Panc1 (cell line): Measurements from ENCODE around the gene MEAK7. TPM values are rescaled to one million over a fixed set of nuclear protein-coding genes. Genes with fewer than 3 reads are reported as not detected.

Source experiments
- ATAC-seq: fragments of 200-7000 bp; cut with Tn5 transposase; 2 replicates; pipeline ENCODE4 v1.9.1; 2020; ENCODE audit warnings: mild to moderate bottlenecking, moderate library complexity
- BruUV-seq: library from RNA; stranded (reverse); fragments of 400-500 nt; replicated peaks from 2 replicates; lab custom pipeline; 2021; lab: Mats Ljungman, UMichigan
- CTCF ChIA-PET: fragments of 300-600 bp; sonication (Branson Sonifier 250); formaldehyde crosslinking; loops from one replicate; lab custom pipeline; 2022; ENCODE audit warnings: antibody characterized with exemption; lab: Charles Lee
- POLR2A ChIA-PET: fragments of 300-600 bp; sonication (Branson Sonifier 250); formaldehyde crosslinking; loops from one replicate; lab custom pipeline; 2022; ENCODE audit warnings: antibody characterized with exemption; lab: Charles Lee
- DNase-seq: peaks from one replicate; pipeline ENCODE4 v3.0.0-alpha.2; 2010; ENCODE audit warnings: low read depth, low spot score
- H3K27ac ChIP-seq: 2 replicates; pipeline ENCODE4 v1.5.1; 2011; ENCODE audit warnings: mild to moderate bottlenecking, low read length, inconsistent platforms
- H3K27me3 ChIP-seq: fragments of 200-500 bp; sonication (Bioruptor generic); 2 replicates; pipeline ENCODE4 v1.6.0; 2014; ENCODE audit warnings: low read length, inconsistent platforms; ENCODE audit not compliant: control insufficient read depth, insufficient read depth
- H3K36me3 ChIP-seq: fragments of 200-500 bp; sonication (Bioruptor generic); 2 replicates; pipeline ENCODE4 v1.5.1; 2014; ENCODE audit warnings: inconsistent platforms, mild to moderate bottlenecking, low read length, moderate library complexity; ENCODE audit not compliant: control insufficient read depth, insufficient read depth
- H3K4me1 ChIP-seq: 2 replicates; pipeline ENCODE4 v1.5.1; 2011; ENCODE audit warnings: inconsistent platforms, mild to moderate bottlenecking, low read length, moderate library complexity; ENCODE audit not compliant: control insufficient read depth, insufficient read depth
- H3K4me3 ChIP-seq, 2 experiments: 2 replicates each; pipeline ENCODE4 v1.5.1; 2011 to 2012; ENCODE audit warnings: low read depth in 2 of 2, low read length in 2 of 2, mild to moderate bottlenecking in 2 of 2, inconsistent platforms in 1 of 2, moderate library complexity in 1 of 2
- H3K9me3 ChIP-seq: fragments of 200-500 bp; sonication (Bioruptor generic); 2 replicates; pipeline ENCODE4 v1.5.1; 2014; ENCODE audit warnings: low read depth, mild to moderate bottlenecking, inconsistent platforms, low read length, moderate library complexity; ENCODE audit not compliant: control insufficient read depth, insufficient read depth
- CTCF ChIP-seq: fragments of 450-650 bp; IDR thresholded peaks from 2 replicates; pipeline ENCODE4 v1.5.1; 2017; ENCODE audit warnings: mild to moderate bottlenecking
- POLR2AphosphoS5 ChIP-seq: IDR thresholded peaks from 2 replicates; pipeline ENCODE4 v1.6.1; 2012; ENCODE audit warnings: mild to moderate bottlenecking, low read depth, low read length, moderate library complexity
- REST ChIP-seq, 2 experiments: IDR thresholded peaks; 2 replicates each; pipeline ENCODE4 v1.6.1; 2011 to 2012; ENCODE audit warnings: low read depth in 2 of 2, control low read depth in 1 of 2, low read length in 1 of 2, mild to moderate bottlenecking in 1 of 2, moderate library complexity in 1 of 2; ENCODE audit not compliant: insufficient read depth in 1 of 2
- SIN3A ChIP-seq: IDR thresholded peaks from 2 replicates; pipeline ENCODE4 v1.6.1; 2012; ENCODE audit warnings: low read depth, mild to moderate bottlenecking, low read length, moderate library complexity, borderline replicate concordance; ENCODE audit not compliant: insufficient read depth
- TCF7L2 ChIP-seq: IDR thresholded peaks from 2 replicates; pipeline ENCODE4 v1.6.1; 2011; ENCODE audit warnings: mild to moderate bottlenecking, low read depth, low read length, inconsistent platforms
- in situ Hi-C: cut with HindIII; loops from 2 replicates; pipeline ENCODE4 v1.10.0; 2016; ENCODE audit warnings: low sequenced_read_pairs, low pct_unique_long_range_greater_than_20kb
- intact Hi-C: fragments of 100-400 bp; cut with micrococcal nuclease; formaldehyde crosslinking; loops from one replicate; pipeline ENCODE4 v1.10.0; 2022; ENCODE audit not compliant: unreplicated experiment
- total RNA-seq: library from RNA; stranded (reverse); gene quantifications from one replicate; pipeline ENCODE4 v1.2.1, GENCODE V29; 2021; ENCODE audit not compliant: unreplicated experiment

Gene MEAK7
- total RNA-seq, 1 experiment from 2014 or later = 17.2 TPM

GRCh38 chr16:84545114-84545737, 40.8 kb upstream of the MEAK7 start:
- no peaks in the 10 kb centered on the region for H3K27me3 ChIP-seq
- no peak for ATAC-seq
- DNase-seq = no peak
- no peaks in the 10 kb centered on the region for H3K36me3 ChIP-seq
- CTCF ChIA-PET = no interaction called here
- no peak for TF ChIP-seq TCF7L2
- no peak for TF ChIP-seq POLR2AphosphoS5
- TF ChIP-seq CTCF = no peak
- TF ChIP-seq REST (IDR thresholded peaks at IDR 0.05; ENCODE audit: insufficient read depth in 1 of 2, low read depth in 2 of 2, low read length in 1 of 2) = no peak
- no peak for TF ChIP-seq SIN3A
- no TSS peak for BruUV-seq
- no peak overlapping the region for H3K4me3 ChIP-seq
- in situ Hi-C loops (no loop called here), intact Hi-C loops (no loop called here)
- H3K9me3 ChIP-seq = no peaks in the 10 kb centered on the region
- H3K4me1 ChIP-seq = peaks cover 7% of the 10 kb centered on the region
- POLR2A ChIA-PET = no interaction called here
- H3K27ac ChIP-seq = no peak overlapping the region

GRCh38 chr16:84544031-84544773, 39.7 kb upstream of the MEAK7 start:
- TF ChIP-seq POLR2AphosphoS5 (no peak), CTCF (no peak), REST (IDR thresholded peaks at IDR 0.05; ENCODE audit: insufficient read depth in 1 of 2, low read depth in 2 of 2, low read length in 1 of 2) (no peak), TCF7L2 (no peak), SIN3A (no peak)
- no TSS peak for BruUV-seq
- Histone ChIP-seq H3K4me1 (peaks cover 7% of the 10 kb centered on the region), H3K27me3 (no peaks in the 10 kb centered on the region), H3K27ac (no peak overlapping the region), H3K4me3 (no peak overlapping the region), H3K9me3 (no peaks in the 10 kb centered on the region), H3K36me3 (no peaks in the 10 kb centered on the region)
- intact Hi-C loops = no loop called here
- ChIA-PET POLR2A (no interaction called here), CTCF (interaction anchor here (0.6 kb wide), 1 partner anchor 697 kb away, joined by 6 read pairs; no protein-coding TSS in a partner anchor)
- ATAC-seq (no peak), DNase-seq (no peak)
- in situ Hi-C loops = no loop called here
